SH-SY5Y (cell line): ENCODE data around the gene CELF2.

Experiments
- GATA2 ChIP-seq: IDR thresholded peaks from 2 replicates; pipeline ENCODE4 v1.6.1; 2011; ENCODE audit warnings: mild to moderate bottlenecking, low read depth, low read length
- GATA3 ChIP-seq: IDR thresholded peaks from 2 replicates; pipeline ENCODE4 v1.6.1; 2011; ENCODE audit warnings: low read depth, mild to moderate bottlenecking, low read length, moderate library complexity

- no peak for TF ChIP-seq GATA3
- TF ChIP-seq GATA2: no peak
Observed at GRCh38 chr10:11153245-11153644, 135.6 kb downstream of the CELF2 start.
